Osteoblast (primary cell): ENCODE data around the gene FKBP11. TPM values are rescaled to one million over a fixed set of nuclear protein-coding genes. Genes with fewer than 3 reads are reported as not detected.

Experiments used
- DNase-seq: peaks from one replicate; pipeline ENCODE4 v3.0.0; 2011; ENCODE audit warnings: low spot score, mixed read lengths; ENCODE audit not compliant: insufficient read length; ENCODE audit errors: missing footprints
- H2AFZ ChIP-seq: 2 replicates; pipeline ENCODE4 v1.6.0; 2011; ENCODE audit warnings: mild to moderate bottlenecking, low read length
- H3K27ac ChIP-seq: 2 replicates; pipeline ENCODE4 v1.5.1; 2011; ENCODE audit warnings: mild to moderate bottlenecking, low read depth, low read length, moderate library complexity
- H3K27me3 ChIP-seq: 2 replicates; pipeline ENCODE4 v1.6.0; 2012; ENCODE audit warnings: mild to moderate bottlenecking, control low read depth, inconsistent platforms, low read length, moderate library complexity; ENCODE audit not compliant: insufficient read depth
- H3K36me3 ChIP-seq: 2 replicates; pipeline ENCODE4 v1.5.1; 2011; ENCODE audit warnings: mild to moderate bottlenecking, low read length, control low read depth, moderate library complexity; ENCODE audit not compliant: insufficient read depth
- H3K4me1 ChIP-seq: 2 replicates; pipeline ENCODE4 v1.5.1; 2011; ENCODE audit warnings: mild to moderate bottlenecking, low read length, control low read depth, moderate library complexity; ENCODE audit not compliant: insufficient read depth
- H3K4me2 ChIP-seq: 2 replicates; pipeline ENCODE4 v1.6.0; 2011; ENCODE audit warnings: mild to moderate bottlenecking, low read length; ENCODE audit not compliant: insufficient read depth
- H3K4me3 ChIP-seq: fragments of 200-600 bp; sonication (generic); 3 replicates; pipeline ENCODE4 v1.5.1; 2012; ENCODE audit warnings: mild to moderate bottlenecking, low read length, inconsistent platforms; ENCODE audit not compliant: insufficient read depth
- H3K79me2 ChIP-seq: 2 replicates; pipeline ENCODE4 v1.6.0; 2012; ENCODE audit warnings: mild to moderate bottlenecking, low read length, control low read depth, inconsistent platforms; ENCODE audit not compliant: insufficient read depth
- H3K9me3 ChIP-seq: 2 replicates; pipeline ENCODE4 v1.5.1; 2011; ENCODE audit warnings: low read depth, low read length, control low read depth
- H4K20me1 ChIP-seq: 2 replicates; pipeline ENCODE4 v1.6.0; 2012; ENCODE audit warnings: mild to moderate bottlenecking, low read length, control low read depth; ENCODE audit not compliant: insufficient read depth
- total RNA-seq: library from RNA; depleted of rRNA; stranded (reverse); fragments of >200 nt; gene quantifications from 2 replicates; pipeline ENCODE4 v1.2.3, GENCODE V29; 2012
- TF ChIP-seq, protein P1 (sequence below): IDR thresholded peaks from 2 replicates; pipeline ENCODE4 v1.5.1; 2011; ENCODE audit warnings: mild to moderate bottlenecking, low read depth, low read length, moderate library complexity; ENCODE audit errors: extremely low read depth

The FKBP11 gene
- total RNA-seq, 1 donor: 31.8 TPM

DNA sequence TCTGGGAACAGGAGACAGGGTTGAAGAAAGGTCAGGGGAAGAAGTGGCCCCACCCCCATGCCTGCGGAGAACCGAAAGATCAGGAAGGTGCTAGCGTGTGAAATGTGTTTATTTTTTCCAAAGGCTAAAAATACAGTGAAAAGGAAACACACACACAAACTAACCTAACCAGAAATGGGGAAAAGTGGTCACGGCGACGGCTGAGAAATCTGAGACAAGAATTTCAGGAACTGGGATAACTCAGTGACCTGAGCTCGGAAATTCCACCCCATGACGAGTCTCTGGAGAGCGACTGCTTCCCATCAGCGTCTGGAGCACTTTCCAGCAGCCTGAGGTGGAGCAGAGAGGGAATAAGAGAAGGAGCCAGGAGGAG lies 43.0 kb downstream of the FKBP11 start:
- Histone ChIP-seq H2AFZ (peak overlapping the region; percentile 62), H3K36me3 (no peaks in the 10 kb centered on the region), H3K79me2 (no peaks in the 10 kb centered on the region), H3K27me3 (peaks cover 21% of the 10 kb centered on the region), H3K4me3 (peak overlapping the region; percentile 64), H3K27ac (peak overlapping the region; percentile 23), H3K4me2 (peak overlapping the region; percentile 90), H3K4me1 (peaks cover 15% of the 10 kb centered on the region), H4K20me1 (no peaks in the 10 kb centered on the region), H3K9me3 (no peaks in the 10 kb centered on the region)
- TF ChIP-seq, protein P1, sequence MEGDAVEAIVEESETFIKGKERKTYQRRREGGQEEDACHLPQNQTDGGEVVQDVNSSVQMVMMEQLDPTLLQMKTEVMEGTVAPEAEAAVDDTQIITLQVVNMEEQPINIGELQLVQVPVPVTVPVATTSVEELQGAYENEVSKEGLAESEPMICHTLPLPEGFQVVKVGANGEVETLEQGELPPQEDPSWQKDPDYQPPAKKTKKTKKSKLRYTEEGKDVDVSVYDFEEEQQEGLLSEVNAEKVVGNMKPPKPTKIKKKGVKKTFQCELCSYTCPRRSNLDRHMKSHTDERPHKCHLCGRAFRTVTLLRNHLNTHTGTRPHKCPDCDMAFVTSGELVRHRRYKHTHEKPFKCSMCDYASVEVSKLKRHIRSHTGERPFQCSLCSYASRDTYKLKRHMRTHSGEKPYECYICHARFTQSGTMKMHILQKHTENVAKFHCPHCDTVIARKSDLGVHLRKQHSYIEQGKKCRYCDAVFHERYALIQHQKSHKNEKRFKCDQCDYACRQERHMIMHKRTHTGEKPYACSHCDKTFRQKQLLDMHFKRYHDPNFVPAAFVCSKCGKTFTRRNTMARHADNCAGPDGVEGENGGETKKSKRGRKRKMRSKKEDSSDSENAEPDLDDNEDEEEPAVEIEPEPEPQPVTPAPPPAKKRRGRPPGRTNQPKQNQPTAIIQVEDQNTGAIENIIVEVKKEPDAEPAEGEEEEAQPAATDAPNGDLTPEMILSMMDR: no peak
- DNase-seq: peak; percentile 60

DNA sequence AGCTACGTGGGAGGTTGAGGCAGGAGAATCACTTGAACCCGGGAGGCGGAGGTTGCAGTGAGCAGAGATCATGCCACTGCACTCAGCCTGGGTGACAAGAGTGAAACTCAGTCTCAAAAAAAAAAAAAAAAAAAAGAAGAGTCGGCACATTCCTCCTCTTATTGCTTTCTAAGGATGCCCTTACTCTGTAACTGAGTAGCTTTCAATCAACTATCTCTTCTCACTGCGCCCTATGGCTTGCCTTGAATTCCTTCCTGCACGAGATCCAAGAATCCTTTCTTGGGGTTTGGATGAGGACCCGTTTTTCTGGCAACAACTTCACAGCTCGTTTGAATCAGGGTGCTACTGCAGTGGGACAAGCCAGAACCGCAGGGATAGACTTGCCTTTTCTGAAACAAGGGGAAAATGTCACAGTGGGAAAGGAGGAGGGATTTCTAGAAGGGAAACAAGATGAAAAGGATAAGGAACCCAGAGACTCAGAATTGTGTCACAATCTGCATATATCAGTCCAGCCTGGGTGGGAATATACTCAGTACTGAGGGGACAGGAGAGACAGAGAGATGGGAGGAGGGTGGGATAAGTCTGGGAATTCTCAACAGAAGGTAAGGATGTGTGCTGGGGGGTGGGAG lies 43.5 kb downstream of the FKBP11 start:
- TF ChIP-seq, protein P1: no peak
- H3K79me2 ChIP-seq: no peaks in the 10 kb centered on the region
- peaks cover 15% of the 10 kb centered on the region for H3K4me1 ChIP-seq
- DNase-seq: peak; percentile 10
- peak overlapping the region; percentile 90 for H3K4me2 ChIP-seq
- no peaks in the 10 kb centered on the region for H3K36me3 ChIP-seq
- H4K20me1 ChIP-seq: no peaks in the 10 kb centered on the region
- H2AFZ ChIP-seq: peak overlapping the region; percentile 62
- H3K27ac ChIP-seq: peak overlapping the region; percentile 12
- H3K9me3 ChIP-seq: no peaks in the 10 kb centered on the region
- H3K27me3 ChIP-seq: peaks cover 21% of the 10 kb centered on the region
- H3K4me3 ChIP-seq: peak overlapping the region; percentile 64

DNA sequence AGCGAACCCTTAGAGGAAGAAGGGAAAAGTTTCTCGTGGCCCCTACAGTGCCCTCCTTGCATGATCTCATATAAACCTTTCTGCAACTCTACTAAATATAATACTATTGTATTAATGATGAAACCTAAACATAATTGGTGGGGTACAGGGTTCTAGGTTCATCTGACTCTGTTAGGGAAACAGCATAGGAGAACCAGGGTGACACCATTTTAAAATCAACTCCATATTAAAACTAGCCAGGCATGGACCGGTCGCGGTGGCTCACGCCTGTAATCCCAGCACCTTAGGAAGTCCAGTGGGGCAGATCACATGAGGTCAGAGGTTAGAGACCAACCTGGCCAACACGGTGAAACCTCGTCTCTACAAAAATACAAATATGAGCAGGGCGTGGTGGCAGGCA lies 44.6 kb downstream of the FKBP11 start:
- Histone ChIP-seq H3K4me2 (no peak overlapping the region), H3K36me3 (no peaks in the 10 kb centered on the region), H3K27ac (no peak overlapping the region), H3K79me2 (no peaks in the 10 kb centered on the region), H3K27me3 (peaks cover 21% of the 10 kb centered on the region), H2AFZ (no peak overlapping the region), H3K4me1 (peaks cover 15% of the 10 kb centered on the region), H4K20me1 (no peaks in the 10 kb centered on the region), H3K4me3 (no peak overlapping the region), H3K9me3 (no peaks in the 10 kb centered on the region)
- TF ChIP-seq, protein P1: no peak
- DNase-seq: no peak

DNA sequence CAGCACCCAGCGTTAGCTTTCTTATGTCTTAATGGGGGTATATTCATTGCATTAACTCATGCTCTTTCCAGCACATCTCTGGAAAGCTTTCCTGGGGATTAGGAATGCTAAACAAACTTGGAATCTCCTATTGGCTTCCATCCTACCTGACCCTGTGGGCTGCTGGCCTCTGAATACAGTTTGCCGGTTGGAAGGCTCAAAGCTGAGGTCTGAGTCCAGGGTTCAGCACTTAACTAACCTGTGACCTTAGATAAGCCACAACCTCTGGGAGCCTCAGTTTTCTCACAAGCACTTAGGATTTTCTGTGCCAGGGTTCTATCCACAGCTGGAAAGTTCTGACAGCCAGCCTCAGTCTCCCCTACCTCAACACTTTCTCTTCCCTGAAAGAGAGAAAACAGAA lies 46.7 kb downstream of the FKBP11 start:
- H3K4me2 ChIP-seq: no peak overlapping the region
- H3K27ac ChIP-seq: no peak overlapping the region
- H2AFZ ChIP-seq: no peak overlapping the region
- H3K79me2 ChIP-seq: no peaks in the 10 kb centered on the region
- no peaks in the 10 kb centered on the region for H4K20me1 ChIP-seq
- H3K4me1 ChIP-seq: peaks cover 15% of the 10 kb centered on the region
- H3K4me3 ChIP-seq: no peak overlapping the region
- DNase-seq: no peak
- H3K27me3 ChIP-seq: peaks cover 15% of the 10 kb centered on the region
- no peaks in the 10 kb centered on the region for H3K9me3 ChIP-seq
- TF ChIP-seq, protein P1: no peak
- no peaks in the 10 kb centered on the region for H3K36me3 ChIP-seq
